Measurements from ENCODE around the gene TRAF3. TPM values are rescaled to one million over a fixed set of nuclear protein-coding genes. Genes with fewer than 3 reads are reported as not detected.

Gene TRAF3
- total RNA-seq, 1 experiment from 2014 or later = 11.2 TPM

DNA sequence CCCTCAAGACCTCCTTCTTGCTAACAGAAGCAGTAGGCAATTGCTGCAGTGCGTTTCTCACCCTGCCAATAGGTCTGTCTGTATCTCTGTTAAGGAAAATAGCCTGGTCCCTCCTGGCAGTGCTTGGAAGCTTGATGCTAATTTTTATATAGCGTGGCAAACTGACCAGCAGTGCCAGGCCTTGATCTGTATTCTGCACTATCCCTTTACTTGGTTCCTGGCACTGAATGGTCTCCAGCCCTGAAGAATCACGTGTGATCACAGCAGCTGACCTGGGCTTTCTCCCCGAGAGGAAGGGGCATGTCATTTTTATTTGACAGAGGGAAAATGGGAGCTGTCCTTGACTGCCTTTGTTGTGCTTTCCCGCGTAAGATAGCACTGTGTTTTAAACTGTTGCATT is 48.7 kb upstream of the TRAF3 start (continued):
- TF ChIP-seq AR (CRISPR knock-in tag; IDR thresholded peaks at IDR 0.05) = no peak
- TF ChIP-seq ZNF317 (CRISPR knock-in tag; IDR thresholded peaks at IDR 0.05; ENCODE audit: borderline replicate concordance, low read depth) = no peak
- TF ChIP-seq MYBL2 (CRISPR knock-in tag; IDR thresholded peaks at IDR 0.05) = no peak
- TF ChIP-seq, protein P1, sequence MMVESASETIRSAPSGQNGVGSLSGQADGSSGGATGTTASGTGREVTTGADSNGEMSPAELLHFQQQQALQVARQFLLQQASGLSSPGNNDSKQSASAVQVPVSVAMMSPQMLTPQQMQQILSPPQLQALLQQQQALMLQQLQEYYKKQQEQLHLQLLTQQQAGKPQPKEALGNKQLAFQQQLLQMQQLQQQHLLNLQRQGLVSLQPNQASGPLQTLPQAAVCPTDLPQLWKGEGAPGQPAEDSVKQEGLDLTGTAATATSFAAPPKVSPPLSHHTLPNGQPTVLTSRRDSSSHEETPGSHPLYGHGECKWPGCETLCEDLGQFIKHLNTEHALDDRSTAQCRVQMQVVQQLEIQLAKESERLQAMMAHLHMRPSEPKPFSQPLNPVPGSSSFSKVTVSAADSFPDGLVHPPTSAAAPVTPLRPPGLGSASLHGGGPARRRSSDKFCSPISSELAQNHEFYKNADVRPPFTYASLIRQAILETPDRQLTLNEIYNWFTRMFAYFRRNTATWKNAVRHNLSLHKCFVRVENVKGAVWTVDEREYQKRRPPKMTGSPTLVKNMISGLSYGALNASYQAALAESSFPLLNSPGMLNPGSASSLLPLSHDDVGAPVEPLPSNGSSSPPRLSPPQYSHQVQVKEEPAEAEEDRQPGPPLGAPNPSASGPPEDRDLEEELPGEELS (CRISPR knock-in tag; IDR thresholded peaks at IDR 0.05) = no peak
- TF ChIP-seq, protein P2, sequence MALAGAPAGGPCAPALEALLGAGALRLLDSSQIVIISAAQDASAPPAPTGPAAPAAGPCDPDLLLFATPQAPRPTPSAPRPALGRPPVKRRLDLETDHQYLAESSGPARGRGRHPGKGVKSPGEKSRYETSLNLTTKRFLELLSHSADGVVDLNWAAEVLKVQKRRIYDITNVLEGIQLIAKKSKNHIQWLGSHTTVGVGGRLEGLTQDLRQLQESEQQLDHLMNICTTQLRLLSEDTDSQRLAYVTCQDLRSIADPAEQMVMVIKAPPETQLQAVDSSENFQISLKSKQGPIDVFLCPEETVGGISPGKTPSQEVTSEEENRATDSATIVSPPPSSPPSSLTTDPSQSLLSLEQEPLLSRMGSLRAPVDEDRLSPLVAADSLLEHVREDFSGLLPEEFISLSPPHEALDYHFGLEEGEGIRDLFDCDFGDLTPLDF (CRISPR knock-in tag; IDR thresholded peaks at IDR 0.05) = no peak
- TF ChIP-seq, protein P3, sequence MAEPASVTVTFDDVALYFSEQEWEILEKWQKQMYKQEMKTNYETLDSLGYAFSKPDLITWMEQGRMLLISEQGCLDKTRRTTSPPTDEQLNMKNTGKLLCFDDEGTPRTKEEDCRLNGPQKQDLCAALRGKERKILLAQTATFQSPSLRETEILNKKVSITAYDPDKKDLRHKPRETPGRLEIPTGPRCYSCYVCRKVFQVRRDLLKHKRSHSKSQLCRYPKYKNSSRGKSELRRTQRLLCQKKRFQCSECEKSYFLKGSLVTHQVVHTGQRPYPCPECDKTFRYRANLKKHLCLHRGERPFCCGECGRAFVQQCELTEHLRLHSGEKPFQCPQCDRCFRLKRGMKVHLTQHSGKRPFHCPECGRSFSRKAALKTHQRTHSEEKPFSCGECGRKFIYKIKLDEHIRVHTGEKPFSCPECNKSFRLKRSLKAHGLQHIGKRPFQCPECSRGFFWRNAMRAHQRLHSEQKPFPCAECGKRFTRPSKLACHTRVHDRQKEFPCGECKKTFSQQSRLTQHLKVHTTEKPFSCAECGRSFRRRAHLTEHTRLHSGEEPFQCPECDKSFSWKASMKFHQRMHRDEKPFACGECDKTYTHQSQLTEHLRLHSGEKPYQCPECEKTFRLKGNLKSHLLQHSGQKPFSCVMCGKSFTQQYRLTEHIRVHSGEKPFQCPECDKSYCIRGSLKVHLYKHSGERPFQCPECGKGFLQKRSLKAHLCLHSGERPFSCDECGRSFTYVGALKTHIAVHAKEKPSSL (CRISPR knock-in tag; conservative IDR thresholded peaks at IDR 0.05) = no peak

GRCh38 chr14:102729268-102729667 is 48.0 kb upstream of the TRAF3 start:
- ChIA-PET CTCF (no interaction called here), POLR2A (no interaction called here)
- Mint-ChIP-seq H3K4me1 (0 out of 2 replicates have a peak, but pooled peaks cover 2% of the 10 kb centered on the region), H3K4me3 (no peak overlapping the region), H3K27ac (0 out of 2 replicates have a peak overlapping the region, but pooled peaks have one; percentile 45), H3K36me3 (peaks cover 36% of the 10 kb centered on the region), H3K27me3 (ENCODE audit: low read depth) (no peaks in the 10 kb centered on the region), H3K9me3 (no peaks in the 10 kb centered on the region)
- TF ChIP-seq AR (CRISPR knock-in tag; IDR thresholded peaks at IDR 0.05) = no peak
- TF ChIP-seq NR1H2 (CRISPR knock-in tag; IDR thresholded peaks at IDR 0.05) = no peak
- no peak for TF ChIP-seq USF2 (CRISPR knock-in tag; IDR thresholded peaks at IDR 0.05)
- no peak for TF ChIP-seq AFF4 (CRISPR knock-in tag; IDR thresholded peaks at IDR 0.05; ENCODE audit: borderline replicate concordance)
- no peak for DNase-seq (ENCODE audit: low spot score)
- no peak for ATAC-seq

Data from WTC11 (cell line).